AG20443 (cell line): Measurements from ENCODE around the gene ZNF512B.

ENCODE experiments used
- DNase-seq: peaks from one replicate; pipeline ENCODE4 v3.0.0; 2012; ENCODE audit warnings: low spot score, mixed read lengths

ZNF512B gene

DNA sequence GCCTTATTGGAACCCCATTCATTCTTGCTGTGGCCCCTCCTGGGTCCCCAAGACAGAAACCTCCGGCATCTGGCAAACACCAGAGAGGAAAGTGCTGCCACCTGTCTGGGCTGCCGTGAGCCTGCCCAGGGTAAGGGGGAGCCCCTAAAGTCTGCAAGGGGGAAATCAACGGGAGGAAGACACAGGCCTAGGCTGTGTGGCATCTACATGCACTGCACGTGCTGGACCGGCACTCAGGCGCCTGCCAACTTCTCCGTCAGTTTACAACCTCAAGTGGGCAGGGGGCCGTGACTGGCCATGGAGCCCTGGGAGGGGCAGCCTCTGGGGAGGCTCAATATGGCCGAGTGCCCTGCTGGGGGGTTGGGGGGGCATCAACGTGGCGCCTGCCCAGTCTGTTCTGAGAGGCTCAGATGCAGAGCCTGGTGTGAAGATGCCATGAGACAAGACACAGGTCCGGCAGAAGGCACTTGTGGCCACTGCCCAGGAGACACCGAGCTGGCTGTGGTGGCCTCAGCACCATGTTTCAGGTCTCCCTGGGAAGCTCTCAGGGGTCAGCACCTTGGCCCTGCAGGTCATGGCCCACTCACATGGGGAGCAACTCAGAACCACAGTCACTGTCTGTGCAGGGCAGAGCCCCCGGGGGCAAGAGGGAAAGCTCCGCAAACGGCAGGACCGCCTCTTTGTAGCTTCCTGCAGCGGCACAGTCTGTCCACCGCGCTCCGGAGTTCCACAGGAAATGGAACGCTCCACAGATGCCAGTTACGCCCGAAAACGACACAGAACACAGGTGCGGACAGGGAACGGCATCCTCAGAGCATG is 21.9 kb downstream of the ZNF512B start:
- no peak for DNase-seq

DNA sequence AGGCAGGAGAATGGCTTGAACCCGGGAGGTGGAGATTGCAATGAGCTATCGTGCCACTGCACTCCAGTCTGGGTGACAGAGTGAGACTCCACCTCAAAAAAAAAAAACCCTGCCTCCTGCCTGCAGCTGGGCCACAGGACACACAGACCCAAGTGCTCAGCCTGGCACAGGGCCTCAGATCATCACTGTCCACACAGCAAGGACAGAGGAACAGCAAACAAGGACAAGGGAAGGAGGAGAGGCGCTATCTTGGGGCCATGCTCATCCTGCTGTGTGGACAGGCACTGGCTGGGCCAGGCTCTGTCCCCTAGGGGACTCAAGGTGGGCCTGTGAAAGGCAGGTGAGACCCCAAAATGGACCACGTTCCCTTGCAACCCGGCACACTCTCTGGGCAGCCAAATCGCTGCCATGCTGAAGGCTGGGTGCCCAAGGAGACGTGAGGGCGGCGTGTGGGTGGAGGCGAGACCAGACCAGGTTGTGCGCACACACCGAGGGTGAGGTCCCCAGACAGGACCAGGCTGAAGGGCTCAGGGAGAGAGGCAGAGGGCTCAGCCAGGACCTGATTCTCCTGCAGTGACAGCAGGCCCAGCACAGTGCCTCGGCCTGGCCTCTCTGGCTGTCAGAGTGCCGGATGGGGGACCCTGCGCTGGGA is 22.6 kb downstream of the ZNF512B start:
- DNase-seq: no peak

DNA sequence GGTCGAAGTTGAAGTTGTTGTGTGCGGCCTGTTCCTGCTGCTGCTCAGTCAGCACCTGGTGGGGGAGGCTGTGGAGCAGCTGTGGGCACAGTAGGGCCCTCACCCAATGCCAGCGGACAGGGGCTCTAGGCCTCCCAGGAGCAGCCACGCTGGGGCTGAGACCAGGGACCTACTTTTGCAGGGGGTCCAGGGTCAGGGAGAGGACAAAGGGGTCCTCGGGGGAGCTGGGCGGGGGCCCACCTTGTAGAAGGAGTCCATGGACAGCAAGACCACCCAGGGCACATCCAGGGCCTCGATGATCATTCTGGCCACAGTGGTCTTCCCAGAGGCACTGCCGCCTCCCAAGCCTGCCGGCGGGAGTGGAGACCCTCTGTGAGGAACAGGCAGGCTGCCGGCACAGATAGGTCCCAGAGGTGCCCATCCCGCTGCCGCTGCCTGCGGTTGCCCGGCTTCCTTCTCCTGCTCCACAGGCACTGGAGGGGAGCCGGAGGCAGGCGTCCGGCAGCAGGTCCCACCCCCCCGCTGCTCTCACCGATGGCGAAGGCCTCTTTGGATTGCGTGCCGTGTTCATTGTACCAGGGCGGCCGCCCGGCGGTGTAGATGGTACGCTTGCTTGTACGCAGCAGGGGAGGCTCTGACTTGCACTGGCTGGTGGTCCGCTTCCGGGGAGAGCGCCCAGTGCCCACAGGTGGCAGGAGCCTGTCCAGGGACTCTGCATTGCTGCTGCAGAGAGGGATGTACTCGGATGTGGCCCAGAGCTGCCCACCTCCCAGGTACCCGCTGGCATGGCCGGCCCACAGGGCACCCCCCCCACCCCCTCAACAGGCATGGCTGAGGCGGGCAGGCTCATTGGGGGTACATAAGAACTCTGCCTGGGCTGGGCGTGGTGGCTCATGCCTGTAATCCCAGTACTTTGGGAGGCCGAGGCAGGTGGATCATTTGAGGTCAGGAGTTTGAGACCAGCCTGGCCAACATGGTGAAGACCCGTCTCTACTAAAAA is 23.5 kb downstream of the ZNF512B start:
- no peak for DNase-seq

DNA sequence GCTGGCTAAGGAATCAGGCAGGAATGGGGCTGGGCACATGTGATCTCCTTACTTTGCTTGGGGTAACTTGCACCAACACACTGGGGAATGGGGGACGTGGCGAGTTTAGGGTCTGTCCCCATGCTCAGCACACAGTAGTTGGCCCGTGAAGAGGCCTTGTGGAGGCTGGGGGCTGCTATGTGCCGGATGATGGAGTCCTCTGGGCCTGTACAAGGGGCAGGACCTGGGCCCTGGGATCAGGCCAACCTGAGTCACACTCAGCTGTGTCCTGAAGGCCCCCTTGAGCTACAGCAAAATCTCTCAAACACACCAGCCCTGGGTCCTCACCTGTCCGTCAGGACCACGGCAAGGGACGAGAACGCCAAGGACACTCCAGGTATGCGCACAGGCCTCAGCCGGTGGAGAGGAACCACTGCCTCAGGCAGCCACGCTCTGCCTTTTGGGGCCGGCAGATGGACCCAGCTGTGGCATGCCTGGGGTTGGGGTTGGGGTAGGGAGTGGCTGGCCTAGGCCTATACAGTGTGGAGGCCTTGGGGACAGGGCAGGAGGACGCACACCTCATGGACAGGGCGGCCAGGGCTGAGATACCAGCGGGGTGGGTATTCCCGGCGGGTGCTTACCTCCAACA is 24.6 kb downstream of the ZNF512B start:
- DNase-seq: no peak

DNA sequence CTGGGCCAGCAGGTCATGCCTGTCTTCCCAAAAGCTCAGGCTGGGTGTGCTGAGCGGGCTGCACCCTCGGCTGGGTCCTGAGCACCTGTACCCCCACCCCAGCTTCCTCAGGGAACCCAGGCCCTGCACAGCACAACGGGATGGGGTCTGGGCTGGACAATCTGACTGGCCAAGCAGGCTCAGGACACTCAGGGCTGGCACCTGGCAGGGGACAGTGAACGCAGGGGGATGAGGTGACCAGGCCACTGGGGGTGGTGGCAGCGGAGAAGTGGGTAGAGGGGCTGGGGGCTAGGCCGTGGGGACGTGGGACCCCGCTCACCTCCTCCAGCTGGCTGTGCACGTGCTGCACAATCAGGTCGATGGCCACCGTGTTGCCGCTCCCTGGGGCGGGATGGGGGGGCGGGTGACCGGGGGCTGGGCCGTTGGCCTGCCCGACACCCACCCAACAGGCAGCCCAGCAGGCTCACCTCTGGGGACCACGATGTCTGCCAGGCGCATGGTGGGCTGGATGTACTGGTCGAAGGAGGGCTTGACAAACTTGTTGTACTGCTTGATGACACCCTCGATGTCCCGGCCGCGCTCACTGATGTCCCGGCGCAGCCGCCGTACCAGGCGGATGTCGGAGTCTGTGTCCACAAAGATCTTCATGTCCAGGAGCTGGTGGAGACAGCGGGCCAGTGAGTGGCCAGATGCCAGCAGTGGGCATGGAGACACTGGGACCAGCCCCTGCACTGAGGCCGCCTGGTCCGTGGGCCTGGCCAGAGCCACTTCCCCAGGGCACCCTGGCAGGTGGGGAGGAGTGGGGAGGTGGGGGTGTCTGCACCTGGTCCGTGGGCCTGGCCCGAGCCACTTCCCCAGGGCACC is 25.4 kb downstream of the ZNF512B start:
- DNase-seq: no peak

DNA sequence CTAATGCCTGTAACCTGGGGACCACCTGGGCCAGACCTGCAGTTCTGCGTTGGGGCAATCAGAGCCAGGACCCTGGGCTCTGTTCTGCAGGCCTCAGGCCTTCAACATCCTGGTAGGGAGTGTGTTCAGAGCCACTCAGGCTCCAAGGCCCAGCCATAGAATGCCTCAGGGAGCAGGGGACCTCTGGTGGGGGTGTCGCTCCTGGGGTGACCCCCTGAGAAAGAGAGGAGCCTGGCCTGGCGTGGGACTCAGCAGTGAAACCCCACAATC is 26.0 kb downstream of the ZNF512B start:
- DNase-seq: no peak

DNA sequence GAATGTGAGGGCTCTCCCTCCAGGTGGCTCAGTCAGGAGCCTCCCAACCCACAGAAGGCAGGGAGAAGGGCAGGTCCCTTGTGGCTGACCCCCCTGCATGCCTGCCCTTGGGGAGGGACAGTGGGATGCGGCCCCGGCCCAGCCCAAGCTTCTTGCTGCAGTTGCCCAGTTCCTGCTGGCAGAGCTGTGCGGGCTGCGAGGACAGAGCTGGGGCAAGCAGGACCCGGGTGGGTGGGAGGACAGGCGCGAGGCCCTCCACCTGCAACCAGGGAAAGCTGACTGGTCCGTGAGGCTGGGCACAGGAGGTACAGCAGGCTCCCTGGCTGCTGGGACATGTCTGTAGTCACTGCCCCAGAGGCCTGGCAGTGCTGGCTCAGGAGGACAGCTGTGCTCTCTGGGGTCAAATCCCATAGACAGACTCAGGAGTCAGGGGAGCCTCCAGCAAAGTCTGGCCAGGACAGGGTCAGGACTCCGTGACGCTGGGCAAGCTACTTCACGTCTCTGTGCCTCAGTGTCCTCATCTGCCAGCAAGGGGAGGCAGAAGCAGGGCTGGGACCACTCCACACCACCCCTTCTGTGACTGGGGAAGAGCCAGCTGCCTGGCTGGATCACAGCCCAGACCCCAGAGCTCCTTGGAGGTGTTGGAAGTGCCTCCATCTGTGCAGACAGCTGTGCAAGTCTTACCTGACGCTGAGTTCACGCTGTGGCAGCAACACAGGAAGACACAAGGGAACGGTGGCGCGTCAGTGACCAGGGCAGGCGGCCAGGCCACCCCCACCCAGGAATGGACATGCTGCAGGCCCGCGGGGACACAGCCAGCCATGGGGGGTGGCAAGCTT is 26.5 kb downstream of the ZNF512B start:
- DNase-seq: no peak

DNA sequence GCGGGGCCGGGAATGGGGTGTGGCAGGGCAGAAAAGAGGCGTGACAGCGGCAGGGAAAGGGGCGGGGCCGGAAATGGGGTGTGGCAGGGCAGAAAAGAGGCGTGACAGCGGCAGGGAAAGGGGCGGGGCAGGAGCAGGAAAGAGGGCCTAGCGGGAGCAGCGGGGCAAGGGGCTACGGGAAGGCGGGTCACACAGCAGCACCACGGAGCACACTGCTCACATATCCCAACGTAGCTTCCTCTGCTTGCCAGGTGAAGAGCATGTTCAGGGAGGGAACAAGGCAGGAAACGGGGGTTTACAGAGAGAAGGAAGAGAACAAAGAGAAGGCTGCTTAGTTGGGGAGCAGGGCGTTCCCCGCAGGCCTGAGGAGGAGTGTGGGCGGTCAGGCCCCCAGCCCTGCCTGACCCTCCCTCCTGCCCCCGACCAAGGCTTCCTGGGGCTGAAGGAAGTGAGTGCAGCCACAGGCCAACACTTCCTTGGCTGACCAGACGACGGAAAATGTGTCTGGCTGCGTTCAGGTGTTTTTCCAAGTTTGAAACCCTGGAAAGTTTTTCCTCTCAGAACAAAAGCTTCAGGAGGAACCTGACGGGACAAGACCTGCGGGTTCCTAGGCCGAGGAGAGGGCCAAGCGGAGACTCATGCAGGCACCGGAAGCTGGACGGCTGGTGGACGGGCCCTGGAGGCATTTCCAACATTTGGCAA is 27.3 kb downstream of the ZNF512B start:
- no peak for DNase-seq

DNA sequence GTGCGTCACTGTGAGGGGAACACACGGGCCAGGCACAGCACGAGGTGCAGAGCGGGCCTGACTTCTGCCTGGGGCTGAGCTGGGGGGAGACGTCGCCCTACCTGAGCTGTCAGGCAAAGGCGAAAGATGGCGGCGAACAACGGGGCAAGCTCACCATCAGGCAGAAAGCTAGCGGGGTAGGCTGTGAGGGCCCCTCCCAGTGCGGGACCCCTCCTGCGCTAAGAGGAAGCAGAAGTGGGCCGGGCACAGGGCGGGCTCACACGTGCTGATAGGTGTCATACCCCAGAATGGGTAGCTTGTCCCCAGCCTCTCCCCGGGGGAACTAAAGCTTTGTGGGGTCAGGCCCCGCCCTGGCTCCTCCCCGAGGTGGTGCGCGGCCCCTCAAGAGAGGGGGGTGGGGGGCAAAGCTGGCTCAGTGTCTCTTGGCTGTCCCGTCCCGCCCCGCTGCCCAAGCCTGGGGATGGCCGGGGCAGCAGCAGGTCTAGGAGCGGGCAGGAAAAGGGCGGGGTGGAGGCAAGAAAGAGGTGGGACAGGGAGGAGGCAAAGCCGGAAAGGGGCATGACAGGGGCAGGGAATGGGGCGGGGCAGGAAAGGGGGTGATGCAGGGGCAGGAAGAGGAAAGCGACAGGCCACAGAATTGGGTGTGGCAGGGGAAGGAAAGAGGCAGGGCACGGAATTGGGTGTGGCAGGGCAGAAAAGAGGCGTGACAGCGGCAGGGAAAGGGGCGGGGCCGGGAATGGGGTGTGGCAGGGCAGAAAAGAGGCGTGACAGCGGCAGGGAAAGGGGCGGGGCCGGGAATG is 28.2 kb downstream of the ZNF512B start:
- DNase-seq: no peak

DNA sequence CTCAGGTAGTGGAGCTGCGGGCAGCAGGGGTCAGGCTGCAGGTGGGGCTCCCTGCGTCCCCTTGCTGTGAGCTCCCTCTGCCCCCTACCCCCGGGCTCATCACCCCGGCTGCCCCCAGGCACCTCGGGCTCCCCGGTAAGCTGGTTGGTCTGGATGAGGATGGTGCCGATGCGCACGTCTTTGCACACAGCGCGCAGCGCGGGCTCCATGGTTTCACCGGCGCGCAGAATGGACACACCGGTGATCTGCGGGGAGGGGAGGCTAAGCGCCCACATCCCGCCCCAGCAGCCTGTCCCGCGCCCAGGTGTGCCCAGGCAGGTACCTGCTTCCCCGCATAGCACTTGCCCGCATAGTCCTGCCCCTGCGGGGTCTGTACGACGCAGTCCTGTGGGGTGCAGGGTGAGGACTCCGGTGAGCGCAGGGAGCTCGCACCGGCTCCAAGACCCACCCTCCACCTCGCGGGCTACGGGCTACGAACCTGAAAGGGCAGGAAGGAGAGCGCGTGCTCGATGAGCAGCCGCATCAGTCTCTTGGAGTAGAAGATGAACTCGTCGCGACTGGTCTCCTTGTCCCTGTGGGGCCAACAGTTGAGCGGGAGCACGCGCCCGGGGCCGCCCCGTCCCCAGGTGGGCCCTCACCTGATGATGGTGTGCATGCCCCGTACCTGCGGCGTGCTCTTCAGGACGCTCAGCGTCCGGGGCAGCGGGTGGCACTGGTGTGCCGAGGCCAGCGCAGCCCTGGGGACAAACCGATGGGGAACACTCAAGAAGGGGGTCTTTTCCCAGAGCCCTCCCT is 29.1 kb downstream of the ZNF512B start:
- DNase-seq: no peak

DNA sequence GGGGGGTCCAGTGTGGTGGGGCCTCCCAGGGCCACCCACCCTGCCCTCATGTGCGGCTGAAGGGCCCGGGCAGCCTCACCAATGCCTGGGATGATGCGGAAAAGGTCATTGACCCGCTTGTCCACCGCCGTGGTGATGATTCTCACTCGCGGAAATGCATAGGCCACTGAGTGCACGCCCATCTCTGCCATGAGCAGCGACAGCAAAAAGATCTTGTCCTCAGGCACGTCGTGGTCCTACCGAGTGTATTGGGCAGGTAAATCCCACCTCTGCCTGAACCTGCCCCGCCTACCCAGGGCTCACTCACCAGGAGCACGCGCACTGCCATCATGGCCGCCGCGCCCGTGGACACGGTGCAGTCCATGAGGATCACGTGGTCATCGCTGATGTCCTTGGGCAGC is 29.7 kb downstream of the ZNF512B start:
- no peak for DNase-seq

DNA sequence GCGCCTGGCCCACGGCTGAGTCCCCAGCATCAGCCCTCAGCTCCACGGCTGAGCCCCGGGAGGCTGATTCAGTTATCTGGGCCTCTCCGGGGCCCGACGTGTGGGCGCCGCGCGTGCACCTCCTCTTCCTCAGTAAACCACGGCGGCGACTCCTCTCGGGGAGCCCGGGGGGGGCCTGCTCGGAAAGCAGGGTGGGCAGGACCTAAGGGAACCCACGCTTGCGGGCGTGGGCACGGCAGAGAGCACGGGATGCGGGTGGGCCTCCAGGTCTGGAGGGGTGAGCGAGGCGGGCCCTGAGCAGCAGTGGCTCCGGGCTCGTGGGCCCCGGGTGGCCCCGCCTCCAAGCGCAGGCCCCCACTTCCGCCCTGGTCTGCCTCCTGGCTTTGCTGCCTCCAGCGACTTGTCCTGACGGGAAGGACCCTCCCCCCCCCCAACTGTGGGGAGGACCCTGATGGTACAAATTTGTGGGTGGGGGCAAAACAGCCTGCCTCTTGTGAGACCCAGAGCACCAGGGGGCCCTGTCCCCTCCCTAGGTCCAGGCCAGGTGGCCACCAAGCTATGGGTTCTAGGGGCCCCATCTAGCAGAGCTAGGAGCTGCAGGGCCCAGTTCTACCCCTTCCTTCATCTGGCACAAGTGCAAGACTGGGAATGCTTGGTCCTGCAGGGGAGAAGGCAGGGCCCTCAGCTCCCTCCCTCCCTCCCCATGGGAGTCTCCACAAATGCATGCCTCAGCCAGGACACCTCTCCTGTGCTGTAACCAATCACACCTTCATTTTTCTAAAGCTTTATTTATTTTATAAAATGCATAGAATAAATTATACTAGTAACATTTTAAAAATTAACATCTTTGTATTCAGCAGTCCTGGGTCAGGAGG is 30.4 kb downstream of the ZNF512B start:
- DNase-seq: no peak

DNA sequence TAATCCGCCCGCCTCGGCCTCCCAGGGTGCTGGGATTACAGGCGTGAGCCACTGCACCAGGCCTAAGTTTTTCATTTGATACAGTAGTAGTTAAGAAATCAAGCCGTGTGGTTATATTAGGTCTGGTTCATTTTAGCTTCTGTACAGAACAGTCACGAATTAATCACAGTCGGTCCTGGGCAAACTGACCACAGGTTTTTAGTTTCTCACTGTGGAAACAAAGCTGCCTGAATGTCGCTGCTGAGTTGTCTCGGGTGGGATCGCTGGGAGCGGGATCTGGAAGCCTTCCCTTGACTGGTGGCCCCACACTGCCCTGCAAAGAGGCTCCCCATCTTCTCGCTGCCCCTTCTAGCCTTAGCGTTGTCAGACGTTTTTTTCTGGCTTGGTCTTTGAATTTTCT is 32.1 kb downstream of the ZNF512B start:
- DNase-seq: no peak

DNA sequence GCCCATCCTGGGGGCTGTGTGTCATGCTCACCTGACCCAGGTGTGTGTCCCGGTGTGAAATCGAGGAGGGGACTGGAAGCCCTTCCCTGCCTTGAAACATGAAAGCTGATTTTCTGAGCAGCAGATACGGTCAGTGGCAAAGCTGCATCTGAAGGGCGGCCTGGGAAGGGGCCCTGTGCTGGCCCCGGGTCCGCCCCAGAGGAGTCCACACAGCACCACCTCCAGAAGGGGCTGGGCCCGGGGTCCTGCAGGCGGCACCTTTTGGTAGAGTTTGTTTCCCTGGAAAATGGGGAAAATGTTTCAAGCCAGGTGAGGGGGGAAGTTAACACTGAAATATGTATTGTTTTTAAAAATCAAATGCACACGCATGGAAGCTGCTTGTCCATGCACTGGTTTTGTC is 34.3 kb downstream of the ZNF512B start:
- no peak for DNase-seq

DNA sequence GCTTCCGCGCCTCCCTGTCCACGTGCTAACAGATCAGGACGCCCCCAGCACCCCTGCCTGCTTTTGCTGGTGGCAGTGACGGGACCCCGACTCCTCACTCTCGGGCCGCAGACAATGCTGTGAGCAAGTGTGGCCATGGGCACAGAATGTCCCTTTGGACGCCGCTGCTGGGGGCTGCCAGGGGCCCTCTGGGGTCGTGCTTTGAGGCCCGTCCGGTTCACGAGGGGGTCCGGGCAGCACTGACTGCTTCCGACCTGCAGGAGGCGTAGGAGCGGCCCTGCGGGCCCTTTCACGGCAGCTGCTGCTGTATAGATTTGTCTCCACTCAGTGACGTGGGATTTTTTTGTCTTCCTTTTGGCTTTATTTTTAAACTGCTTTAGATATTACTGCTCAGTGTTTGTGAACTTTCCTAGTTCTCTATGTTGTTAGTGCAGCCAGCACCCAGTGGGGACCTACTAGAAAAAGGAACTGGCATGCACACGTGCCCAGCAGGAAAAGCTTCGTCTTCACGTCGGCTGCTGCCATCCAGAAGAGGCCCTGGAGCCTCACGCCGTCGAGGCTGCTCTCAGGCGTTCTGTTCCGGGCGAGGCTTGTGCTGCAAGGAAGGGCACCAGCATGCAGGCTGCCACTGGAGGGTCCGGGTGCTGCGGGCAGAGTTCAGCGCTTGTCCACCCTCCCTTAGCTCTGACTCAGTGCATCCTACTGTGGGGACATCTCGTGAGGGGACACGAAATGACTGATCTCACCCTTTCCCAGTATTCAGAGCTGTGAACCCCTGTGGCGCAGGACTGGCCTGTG is 35.3 kb downstream of the ZNF512B start:
- no peak for DNase-seq

DNA sequence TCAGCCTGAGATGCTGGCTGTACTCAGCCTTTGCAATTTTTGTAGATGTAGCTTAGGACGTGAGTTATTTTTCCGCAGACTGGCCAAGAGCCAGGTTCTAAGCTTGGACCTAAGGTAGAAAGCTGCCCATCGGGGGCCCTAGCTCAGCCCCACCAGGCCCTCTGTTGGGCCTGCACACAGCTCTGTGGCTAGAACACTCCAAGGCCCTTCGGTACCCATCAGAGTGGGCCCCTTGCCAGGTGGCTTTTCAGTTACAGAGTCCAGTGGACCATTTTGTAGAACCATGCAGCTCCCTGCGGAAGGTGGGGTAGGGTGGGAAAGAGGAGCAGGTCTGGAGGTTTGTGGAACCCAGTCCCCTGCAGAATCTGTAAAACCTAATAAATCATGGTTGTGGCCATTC is 36.1 kb downstream of the ZNF512B start:
- DNase-seq: no peak
